ENCODE measurements around the gene LMO1. TPM values are rescaled to one million over a fixed set of nuclear protein-coding genes. Genes with fewer than 3 reads are reported as not detected.

The LMO1 gene
- total RNA-seq, 1 donor from 2014 or later: 0.43 TPM

GRCh38 chr11:8309311-8309710 lies 45.6 kb upstream of the LMO1 start:
- no peaks in the 10 kb centered on the region for H3K4me1 Mint-ChIP-seq (ENCODE audit: low read depth)
- no peak for DNase-seq (ENCODE audit: low spot score, unreplicated experiment)
- H3K27ac Mint-ChIP-seq: no peak overlapping the region
- no peak overlapping the region for H3K4me3 Mint-ChIP-seq (ENCODE audit: low read depth)
- peaks cover 6% of the 10 kb centered on the region for H3K9me3 Mint-ChIP-seq (ENCODE audit: low read depth)
- TF ChIP-seq CTCF (IDR thresholded peaks at IDR 0.05; ENCODE audit: unreplicated experiment): no peak
- peaks cover 1% of the 10 kb centered on the region for H3K36me3 Mint-ChIP-seq (ENCODE audit: insufficient read depth)
- H3K27me3 Mint-ChIP-seq: peaks cover 11% of the 10 kb centered on the region

- TF ChIP-seq CTCF (IDR thresholded peaks at IDR 0.05; ENCODE audit: unreplicated experiment): no peak
- Mint-ChIP-seq H3K9me3 (ENCODE audit: low read depth) (peaks cover 17% of the 10 kb centered on the region), H3K4me3 (ENCODE audit: low read depth) (no peak overlapping the region), H3K27ac (no peak overlapping the region), H3K4me1 (ENCODE audit: low read depth) (no peaks in the 10 kb centered on the region), H3K36me3 (ENCODE audit: insufficient read depth) (peaks cover 1% of the 10 kb centered on the region), H3K27me3 (peaks cover 11% of the 10 kb centered on the region)
- DNase-seq (ENCODE audit: low spot score, unreplicated experiment): no peak
Measured at GRCh38 chr11:8307601-8308000, 43.9 kb upstream of the LMO1 start.

GRCh38 chr11:8301622-8302021 lies 37.9 kb upstream of the LMO1 start:
- no peak overlapping the region for H3K27ac Mint-ChIP-seq
- no peak for DNase-seq (ENCODE audit: low spot score, unreplicated experiment)
- no peaks in the 10 kb centered on the region for H3K4me1 Mint-ChIP-seq (ENCODE audit: low read depth)
- peaks cover 1% of the 10 kb centered on the region for H3K36me3 Mint-ChIP-seq (ENCODE audit: insufficient read depth)
- no peak for TF ChIP-seq CTCF (IDR thresholded peaks at IDR 0.05; ENCODE audit: unreplicated experiment)
- no peak overlapping the region for H3K4me3 Mint-ChIP-seq (ENCODE audit: low read depth)
- peaks cover 3% of the 10 kb centered on the region for H3K27me3 Mint-ChIP-seq
- H3K9me3 Mint-ChIP-seq (ENCODE audit: low read depth): peaks cover 18% of the 10 kb centered on the region

GRCh38 chr11:8298801-8299786 lies 35.4 kb upstream of the LMO1 start:
- TF ChIP-seq CTCF (IDR thresholded peaks at IDR 0.05; ENCODE audit: unreplicated experiment): no peak
- no peak for DNase-seq (ENCODE audit: low spot score, unreplicated experiment)
- Mint-ChIP-seq H3K27me3 (peaks cover 9% of the 10 kb centered on the region), H3K4me3 (ENCODE audit: low read depth) (no peak overlapping the region), H3K36me3 (ENCODE audit: insufficient read depth) (no peaks in the 10 kb centered on the region), H3K4me1 (ENCODE audit: low read depth) (no peaks in the 10 kb centered on the region), H3K9me3 (ENCODE audit: low read depth) (peaks cover 12% of the 10 kb centered on the region), H3K27ac (no peak overlapping the region)

GRCh38 chr11:8297781-8298440 lies 34.2 kb upstream of the LMO1 start:
- peaks cover 9% of the 10 kb centered on the region for H3K27me3 Mint-ChIP-seq
- no peak overlapping the region for H3K27ac Mint-ChIP-seq
- no peak for DNase-seq (ENCODE audit: low spot score, unreplicated experiment)
- no peak overlapping the region for H3K4me3 Mint-ChIP-seq (ENCODE audit: low read depth)
- no peak for TF ChIP-seq CTCF (IDR thresholded peaks at IDR 0.05; ENCODE audit: unreplicated experiment)
- peaks cover 4% of the 10 kb centered on the region for H3K9me3 Mint-ChIP-seq (ENCODE audit: low read depth)
- no peaks in the 10 kb centered on the region for H3K4me1 Mint-ChIP-seq (ENCODE audit: low read depth)
- no peaks in the 10 kb centered on the region for H3K36me3 Mint-ChIP-seq (ENCODE audit: insufficient read depth)

All from progenitor cell of endocrine pancreas (in vitro differentiated cells).